Hepatocyte (in vitro differentiated cells): ENCODE data around the gene INPP4B. TPM values are rescaled to one million over a fixed set of nuclear protein-coding genes. Genes with fewer than 3 reads are reported as not detected.

ENCODE experiments used
- DNase-seq: peaks from one replicate; pipeline ENCODE4 v3.0.0-alpha.2; 2016; ENCODE audit warnings: low spot score
- H2AFZ ChIP-seq: fragments of 200-600 bp; sonication (generic); 2 replicates; pipeline ENCODE4 v1.6.0; 2016; ENCODE audit warnings: antibody characterized with exemption, mild to moderate bottlenecking
- H3K27ac ChIP-seq: fragments of 200-600 bp; sonication (generic); 2 replicates; pipeline ENCODE4 v1.5.1; 2016; ENCODE audit warnings: mild to moderate bottlenecking
- H3K27me3 ChIP-seq: fragments of 200-600 bp; sonication (generic); 2 replicates; pipeline ENCODE4 v1.6.1; 2016
- H3K36me3 ChIP-seq: fragments of 200-600 bp; sonication (generic); replicated peaks from 2 replicates; pipeline ENCODE4 v1.5.1; 2016; ENCODE audit warnings: low read depth; ENCODE audit not compliant: insufficient read depth
- H3K4me1 ChIP-seq: fragments of 200-600 bp; sonication (generic); 2 replicates; pipeline ENCODE4 v1.5.1; 2016; ENCODE audit warnings: mild to moderate bottlenecking, moderate library complexity; ENCODE audit not compliant: insufficient read depth
- H3K4me2 ChIP-seq: fragments of 200-600 bp; sonication (generic); 2 replicates; pipeline ENCODE4 v1.6.0; 2016
- H3K4me3 ChIP-seq: fragments of 200-600 bp; sonication (generic); 2 replicates; pipeline ENCODE4 v1.5.1; 2016; ENCODE audit warnings: mild to moderate bottlenecking
- H3K79me2 ChIP-seq: fragments of 200-600 bp; sonication (generic); 2 replicates; pipeline ENCODE4 v1.6.0; 2017; ENCODE audit warnings: mild to moderate bottlenecking
- H3K9me2 ChIP-seq: fragments of 200-600 bp; sonication (generic); replicated peaks from 2 replicates; pipeline ENCODE4 v1.6.0; 2017; ENCODE audit warnings: mild to moderate bottlenecking; ENCODE audit not compliant: insufficient read depth
- H3K9me3 ChIP-seq: fragments of 200-600 bp; sonication (generic); 2 replicates; pipeline ENCODE4 v1.5.1; 2016; ENCODE audit warnings: low read depth, mild to moderate bottlenecking
- H4K20me1 ChIP-seq: fragments of 200-600 bp; sonication (generic); 2 replicates; pipeline ENCODE4 v1.6.0; 2016; ENCODE audit warnings: mild to moderate bottlenecking; ENCODE audit not compliant: insufficient read depth, poor library complexity, severe bottlenecking
- EZH2 ChIP-seq: fragments of 200-600 bp; sonication (generic); IDR thresholded peaks from 2 replicates; pipeline ENCODE4 v1.6.1; 2016; ENCODE audit warnings: antibody characterized with exemption, mild to moderate bottlenecking, borderline replicate concordance
- EZH2phosphoT487 ChIP-seq: fragments of 200-600 bp; sonication (generic); IDR thresholded peaks from one replicate; pipeline ENCODE4 v1.6.1; 2018; ENCODE audit warnings: antibody characterized with exemption, mild to moderate bottlenecking, low read depth, moderate library complexity; ENCODE audit not compliant: unreplicated experiment, severe bottlenecking
- WGBS: methylation state at CpG from one replicate; pipeline ENCODE4 v1.1.6; 2016; ENCODE audit warnings: low lambda C conversion rate; ENCODE audit errors: missing lambda C conversion rate; 5-methylcytosine and 5-hydroxymethylcytosine counted together
- polyA plus RNA-seq: library from polyadenylated mRNA; unstranded; fragments of >200 nt; fragmentation: Nextera tagmentation; extraction: Ambion mirVana; gene quantifications from 2 replicates; pipeline ENCODE4 v1.2.1, GENCODE V29; 2016
- total RNA-seq: library from RNA; depleted of rRNA; stranded (reverse); fragments of >200 nt; gene quantifications from 2 replicates; pipeline ENCODE4 v1.2.3, GENCODE V29; 2014
- TF ChIP-seq, protein P1 (sequence below): fragments of 200-600 bp; sonication (generic); IDR thresholded peaks from 2 replicates; pipeline ENCODE4 v1.5.1; 2016; ENCODE audit warnings: antibody characterized with exemption, mild to moderate bottlenecking; ENCODE audit not compliant: poor library complexity

Gene INPP4B
- total and polyA plus RNA-seq, 2 experiments from 2014 or later, result 4.2 to 7.1 TPM

DNA sequence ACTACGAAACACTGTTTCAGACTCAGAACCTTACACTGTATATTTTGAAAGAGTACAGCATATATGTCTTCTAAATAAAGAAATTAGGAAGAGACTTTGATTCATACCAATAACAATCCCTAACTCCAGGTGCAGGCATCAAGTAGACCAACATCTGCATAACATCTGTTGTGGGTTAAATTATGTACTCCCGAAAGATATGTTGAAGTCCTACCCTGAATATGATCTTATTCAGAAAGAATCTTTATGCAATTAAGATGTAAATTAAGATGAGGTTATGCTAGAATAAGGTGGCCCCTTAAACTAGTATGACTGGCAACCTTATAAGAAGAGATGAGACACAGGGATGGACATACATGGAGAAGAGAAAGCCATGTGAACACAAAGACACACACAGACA is 117.9 kb downstream of the INPP4B start:
- Histone ChIP-seq H3K4me1 (no peaks in the 10 kb centered on the region), H4K20me1 (no peaks in the 10 kb centered on the region), H3K27ac (no peak overlapping the region), H2AFZ (no peak overlapping the region), H3K79me2 (no peaks in the 10 kb centered on the region), H3K27me3 (no peaks in the 10 kb centered on the region), H3K4me3 (no peak overlapping the region), H3K36me3 (no peaks in the 10 kb centered on the region), H3K9me3 (no peaks in the 10 kb centered on the region), H3K9me2 (no peaks in the 10 kb centered on the region), H3K4me2 (no peak overlapping the region)
- no peak for TF ChIP-seq EZH2
- TF ChIP-seq, protein P1, sequence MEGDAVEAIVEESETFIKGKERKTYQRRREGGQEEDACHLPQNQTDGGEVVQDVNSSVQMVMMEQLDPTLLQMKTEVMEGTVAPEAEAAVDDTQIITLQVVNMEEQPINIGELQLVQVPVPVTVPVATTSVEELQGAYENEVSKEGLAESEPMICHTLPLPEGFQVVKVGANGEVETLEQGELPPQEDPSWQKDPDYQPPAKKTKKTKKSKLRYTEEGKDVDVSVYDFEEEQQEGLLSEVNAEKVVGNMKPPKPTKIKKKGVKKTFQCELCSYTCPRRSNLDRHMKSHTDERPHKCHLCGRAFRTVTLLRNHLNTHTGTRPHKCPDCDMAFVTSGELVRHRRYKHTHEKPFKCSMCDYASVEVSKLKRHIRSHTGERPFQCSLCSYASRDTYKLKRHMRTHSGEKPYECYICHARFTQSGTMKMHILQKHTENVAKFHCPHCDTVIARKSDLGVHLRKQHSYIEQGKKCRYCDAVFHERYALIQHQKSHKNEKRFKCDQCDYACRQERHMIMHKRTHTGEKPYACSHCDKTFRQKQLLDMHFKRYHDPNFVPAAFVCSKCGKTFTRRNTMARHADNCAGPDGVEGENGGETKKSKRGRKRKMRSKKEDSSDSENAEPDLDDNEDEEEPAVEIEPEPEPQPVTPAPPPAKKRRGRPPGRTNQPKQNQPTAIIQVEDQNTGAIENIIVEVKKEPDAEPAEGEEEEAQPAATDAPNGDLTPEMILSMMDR, result no peak
- TF ChIP-seq EZH2phosphoT487, result no peak
- DNase-seq, result no peak
- WGBS, result 75% methylated on average over 2 of the region's 2 CpGs

DNA sequence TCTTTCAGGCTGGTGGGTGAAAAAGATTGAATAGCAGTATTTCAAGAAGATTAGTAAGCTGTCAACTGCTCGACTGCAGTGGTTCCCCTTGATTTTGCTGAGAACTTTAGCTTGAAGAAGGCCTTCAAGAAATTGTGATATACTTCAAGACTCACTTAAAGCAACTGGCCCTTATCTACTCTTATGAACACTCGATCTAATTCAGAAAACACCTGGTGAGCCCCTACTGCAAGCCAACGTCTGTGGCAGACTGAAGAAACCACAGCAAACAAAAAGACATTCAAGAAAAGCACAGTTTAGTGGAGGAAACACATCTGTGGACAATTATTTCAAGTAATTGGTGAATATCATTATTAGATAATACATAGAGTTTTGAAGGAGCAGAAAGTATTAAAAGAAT is 119.0 kb downstream of the INPP4B start:
- no peak overlapping the region for H3K4me3 ChIP-seq
- H3K27ac ChIP-seq, result no peak overlapping the region
- H2AFZ ChIP-seq, result no peak overlapping the region
- 67% methylated on average over 3 of the region's 3 CpGs for WGBS
- no peaks in the 10 kb centered on the region for H3K27me3 ChIP-seq
- H3K79me2 ChIP-seq, result no peaks in the 10 kb centered on the region
- H3K9me2 ChIP-seq, result no peaks in the 10 kb centered on the region
- no peaks in the 10 kb centered on the region for H4K20me1 ChIP-seq
- H3K4me1 ChIP-seq, result no peaks in the 10 kb centered on the region
- TF ChIP-seq, protein P1, result no peak
- TF ChIP-seq EZH2phosphoT487, result no peak
- no peak for DNase-seq
- H3K36me3 ChIP-seq, result no peaks in the 10 kb centered on the region
- H3K9me3 ChIP-seq, result no peaks in the 10 kb centered on the region
- H3K4me2 ChIP-seq, result no peak overlapping the region

DNA sequence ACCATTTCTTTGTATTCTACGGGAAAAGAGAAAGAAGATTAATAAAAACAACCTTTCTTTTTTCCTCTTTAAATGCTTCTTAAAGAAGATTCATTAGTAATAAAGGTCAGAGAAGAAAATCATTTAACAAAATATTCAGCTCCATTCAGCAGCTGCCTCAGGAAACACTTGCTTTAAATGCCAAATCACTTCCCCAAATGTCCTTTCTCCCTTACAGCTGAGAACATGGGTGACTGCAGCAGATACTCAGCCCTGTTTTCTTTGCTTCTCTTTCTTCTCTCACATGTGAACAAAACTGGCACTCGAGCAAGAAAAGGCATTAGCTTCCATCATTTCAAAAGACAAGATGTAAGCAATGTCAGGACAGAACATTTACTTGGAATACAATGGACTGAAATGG is 120.2 kb downstream of the INPP4B start:
- Histone ChIP-seq H3K27ac (no peak overlapping the region), H3K4me1 (no peaks in the 10 kb centered on the region), H3K27me3 (no peaks in the 10 kb centered on the region), H2AFZ (no peak overlapping the region), H3K9me2 (no peaks in the 10 kb centered on the region), H3K36me3 (no peaks in the 10 kb centered on the region), H3K4me2 (no peak overlapping the region), H3K9me3 (no peaks in the 10 kb centered on the region), H3K4me3 (no peak overlapping the region), H4K20me1 (no peaks in the 10 kb centered on the region), H3K79me2 (no peaks in the 10 kb centered on the region)
- TF ChIP-seq, protein P1, result no peak
- TF ChIP-seq EZH2 (no peak), EZH2phosphoT487 (no peak)
- no peak for DNase-seq
- 84% methylated on average over 2 of the region's 2 CpGs for WGBS

DNA sequence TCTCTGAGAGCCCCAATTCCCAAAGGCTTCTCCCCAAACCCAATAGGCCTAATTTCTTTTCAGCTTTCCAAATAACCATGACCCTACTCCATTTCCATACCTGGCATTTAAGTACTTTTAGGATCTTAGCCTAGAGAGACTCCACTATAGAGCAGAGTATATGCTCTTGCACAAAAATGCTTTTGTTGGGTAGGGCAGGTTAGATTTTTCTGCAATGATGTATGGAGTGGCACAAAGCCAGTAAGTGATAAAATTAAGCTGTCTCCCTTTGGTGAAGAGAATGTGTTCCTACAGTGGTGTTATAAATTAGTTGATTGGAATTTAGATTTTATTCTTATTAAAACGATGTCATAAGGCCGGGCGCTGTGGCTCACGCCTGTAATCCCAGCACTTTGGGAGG is 124.9 kb downstream of the INPP4B start:
- H3K36me3 ChIP-seq, result no peaks in the 10 kb centered on the region
- H3K9me3 ChIP-seq, result no peaks in the 10 kb centered on the region
- H3K4me3 ChIP-seq, result no peak overlapping the region
- no peak for DNase-seq
- H3K27ac ChIP-seq, result no peak overlapping the region
- no peaks in the 10 kb centered on the region for H3K27me3 ChIP-seq
- no peaks in the 10 kb centered on the region for H3K4me1 ChIP-seq
- no peaks in the 10 kb centered on the region for H4K20me1 ChIP-seq
- H3K9me2 ChIP-seq, result no peaks in the 10 kb centered on the region
- H3K79me2 ChIP-seq, result no peaks in the 10 kb centered on the region
- 91% methylated on average over 4 of the region's 4 CpGs for WGBS
- no peak overlapping the region for H3K4me2 ChIP-seq
- TF ChIP-seq, protein P1, result no peak
- TF ChIP-seq EZH2 (no peak), EZH2phosphoT487 (no peak)
- H2AFZ ChIP-seq, result no peak overlapping the region
